HepG2 (cell line): ENCODE results near the gene FAM83D. TPM values are rescaled to one million over a fixed set of nuclear protein-coding genes. Genes with fewer than 3 reads are reported as not detected.

Experiments used
- ARHGAP35 ChIP-seq: sonication (generic); formaldehyde crosslinking; IDR thresholded peaks from 2 replicates; pipeline ENCODE4 v1.9.0; 2022; ENCODE audit warnings: mild to moderate bottlenecking, inconsistent platforms, moderate library complexity, missing genetic modification reagents, borderline replicate concordance
- EP300 ChIP-seq, 3 experiments: sonication (generic) in 1 of 3; formaldehyde crosslinking in 1 of 3; IDR thresholded peaks; 2 replicates each; pipeline versions ENCODE4 v1.5.1 to v1.6.1; 2011 to 2020; ENCODE audit warnings: low read depth in 2 of 3, low read length in 2 of 3, borderline replicate concordance in 1 of 3, improper control_type of control experiment in 1 of 3, mild to moderate bottlenecking in 1 of 3, missing genetic modification reagents in 1 of 3, moderate library complexity in 1 of 3
- HMG20A ChIP-seq: IDR thresholded peaks from 2 replicates; pipeline ENCODE4 v1.6.1; 2016; ENCODE audit warnings: borderline replicate concordance
- HMGXB4 ChIP-seq, 2 experiments: sonication (generic) in 1 of 2; formaldehyde crosslinking in 1 of 2; IDR thresholded peaks; 2 replicates each; pipeline versions ENCODE4 v1.4.0 to v1.6.1; 2018 to 2020; ENCODE audit warnings: missing genetic modification reagents in 2 of 2, borderline replicate concordance in 1 of 2, low read depth in 1 of 2, mild to moderate bottlenecking in 1 of 2, missing biosample characterization in 1 of 2
- HOXA3 ChIP-seq: sonication (generic); formaldehyde crosslinking; IDR thresholded peaks from 2 replicates; pipeline ENCODE4 v1.5.0; 2020; ENCODE audit warnings: missing genetic modification reagents
- IRX3 ChIP-seq: sonication (generic); formaldehyde crosslinking; IDR thresholded peaks from 2 replicates; pipeline ENCODE4 v1.8.1; 2023; ENCODE audit warnings: mild to moderate bottlenecking, low read depth, missing genetic modification reagents, borderline replicate concordance
- MED13 ChIP-seq: sonication (generic); formaldehyde crosslinking; IDR thresholded peaks from 2 replicates; pipeline ENCODE4 v1.5.0; 2020; ENCODE audit warnings: missing genetic modification reagents
- MIER3 ChIP-seq: IDR thresholded peaks from 2 replicates; pipeline ENCODE4 v1.6.1; 2016; ENCODE audit warnings: missing compliant biosample characterization, borderline replicate concordance
- RARA ChIP-seq: IDR thresholded peaks from 2 replicates; pipeline ENCODE4 v1.6.1; 2016; ENCODE audit warnings: missing genetic modification reagents, missing compliant biosample characterization
- SMARCE1 ChIP-seq: fragments of 450-650 bp; IDR thresholded peaks from 2 replicates; pipeline ENCODE4 v1.6.1; 2017; ENCODE audit warnings: borderline replicate concordance
- SOX13 ChIP-seq, 3 experiments: fragments of 450-650 bp in 1 of 3; sonication (generic) in 1 of 3; formaldehyde crosslinking in 1 of 3; IDR thresholded peaks in 2 of 3; conservative IDR thresholded peaks in 1 of 3; 2 replicates each; pipeline versions ENCODE4 v1.5.0 to v1.6.1; 2016 to 2020; ENCODE audit warnings: antibody characterized with exemption in 1 of 3, mild to moderate bottlenecking in 1 of 3, missing compliant biosample characterization in 1 of 3, missing genetic modification reagents in 1 of 3, moderate library complexity in 1 of 3
- SYNCRIP ChIP-seq: fragments of 200-400 bp; formaldehyde crosslinking; IDR thresholded peaks from 2 replicates; pipeline ENCODE4 v1.6.1; 2018; ENCODE audit warnings: mild to moderate bottlenecking, low read depth, low read length; ENCODE audit not compliant: insufficient read depth
- ZBTB42 ChIP-seq: sonication (generic); formaldehyde crosslinking; IDR thresholded peaks from 2 replicates; pipeline ENCODE4 v1.5.0; 2020; ENCODE audit warnings: mild to moderate bottlenecking, missing genetic modification reagents
- ZNF234 ChIP-seq: sonication (generic); formaldehyde crosslinking; conservative IDR thresholded peaks from 2 replicates; pipeline ENCODE4 v1.5.1; 2020; ENCODE audit warnings: mild to moderate bottlenecking, missing genetic modification reagents
- ZNF34 ChIP-seq: sonication (generic); formaldehyde crosslinking; IDR thresholded peaks from 2 replicates; pipeline ENCODE4 v1.4.0; 2020; ENCODE audit warnings: mild to moderate bottlenecking, missing genetic modification reagents, borderline replicate concordance
- ZNF552 ChIP-seq: sonication (generic); formaldehyde crosslinking; IDR thresholded peaks from 2 replicates; pipeline ENCODE4 v1.9.0; 2022; ENCODE audit warnings: missing genetic modification reagents, mild to moderate bottlenecking, borderline replicate concordance
- ZNF746 ChIP-seq: sonication (generic); formaldehyde crosslinking; IDR thresholded peaks from 2 replicates; pipeline ENCODE4 v1.8.0; 2022; ENCODE audit warnings: mild to moderate bottlenecking, missing genetic modification reagents
- polyA plus RNA-seq, 8 experiments: library from polyadenylated mRNA; depleted of rRNA in 3 of 8; stranded (reverse) in 7 of 8; unstranded in 1 of 8; fragments of >200 nt; fragmentation: Illumina TruSeq in 4 of 8; extraction: Trizol in 4 of 8; gene quantifications; 2 replicates each; pipeline versions ENCODE4 v1.2.1 to v1.2.3, GENCODE V29; 2011 to 2016; ENCODE audit warnings: low read depth in 4 of 8, missing spikeins in 1 of 8, mixed read lengths in 1 of 8; ENCODE audit not compliant: insufficient read depth in 1 of 8
- total RNA-seq, 5 experiments: library from RNA; depleted of rRNA; stranded (reverse); fragments of >200 nt; fragmentation: Illumina TruSeq; extraction: Trizol; gene quantifications; 2 replicates each; pipeline ENCODE4 v1.2.3, GENCODE V29; 2016; ENCODE audit warnings: low read depth in 1 of 5
- TF ChIP-seq, protein P1 (sequence below), 2 experiments: sonication (generic) in 1 of 2; formaldehyde crosslinking in 1 of 2; IDR thresholded peaks; 2 replicates each; pipeline versions ENCODE4 v1.6.1 to v1.9.0; 2014 to 2022; ENCODE audit warnings: antibody characterized with exemption in 1 of 2, borderline replicate concordance in 1 of 2, inconsistent platforms in 1 of 2, low read depth in 1 of 2, missing genetic modification reagents in 1 of 2

FAM83D gene
- total and polyA plus RNA-seq, 2 of the 13 experiments (the other 11 are each of a cell fraction or from before 2014, with no cell fraction given), result 51.4 to 64.0 TPM

- TF ChIP-seq, protein P1, sequence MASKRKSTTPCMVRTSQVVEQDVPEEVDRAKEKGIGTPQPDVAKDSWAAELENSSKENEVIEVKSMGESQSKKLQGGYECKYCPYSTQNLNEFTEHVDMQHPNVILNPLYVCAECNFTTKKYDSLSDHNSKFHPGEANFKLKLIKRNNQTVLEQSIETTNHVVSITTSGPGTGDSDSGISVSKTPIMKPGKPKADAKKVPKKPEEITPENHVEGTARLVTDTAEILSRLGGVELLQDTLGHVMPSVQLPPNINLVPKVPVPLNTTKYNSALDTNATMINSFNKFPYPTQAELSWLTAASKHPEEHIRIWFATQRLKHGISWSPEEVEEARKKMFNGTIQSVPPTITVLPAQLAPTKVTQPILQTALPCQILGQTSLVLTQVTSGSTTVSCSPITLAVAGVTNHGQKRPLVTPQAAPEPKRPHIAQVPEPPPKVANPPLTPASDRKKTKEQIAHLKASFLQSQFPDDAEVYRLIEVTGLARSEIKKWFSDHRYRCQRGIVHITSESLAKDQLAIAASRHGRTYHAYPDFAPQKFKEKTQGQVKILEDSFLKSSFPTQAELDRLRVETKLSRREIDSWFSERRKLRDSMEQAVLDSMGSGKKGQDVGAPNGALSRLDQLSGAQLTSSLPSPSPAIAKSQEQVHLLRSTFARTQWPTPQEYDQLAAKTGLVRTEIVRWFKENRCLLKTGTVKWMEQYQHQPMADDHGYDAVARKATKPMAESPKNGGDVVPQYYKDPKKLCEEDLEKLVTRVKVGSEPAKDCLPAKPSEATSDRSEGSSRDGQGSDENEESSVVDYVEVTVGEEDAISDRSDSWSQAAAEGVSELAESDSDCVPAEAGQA (IDR thresholded peaks at IDR 0.05; ENCODE audit: low read depth), result peak; percentile 89
- TF ChIP-seq, protein P1 (CRISPR knock-in tag; IDR thresholded peaks at IDR 0.05; ENCODE audit: borderline replicate concordance), result 0 out of 2 replicates have a peak, but pooled peaks have one; percentile 58
- TF ChIP-seq SMARCE1 (no peak), IRX3 (CRISPR knock-in tag) (peak; percentile 96; the same call in 1 of the 2 replicates), ARHGAP35 (CRISPR knock-in tag) (peak; percentile 77; the same call in 1 of the 2 replicates), ZBTB42 (CRISPR knock-in tag) (peak; percentile 95), RARA (CRISPR knock-in tag) (peak; percentile 69), HMG20A (CRISPR knock-in tag) (peak; percentile 20; the same call in 1 of the 2 replicates), SYNCRIP (no peak), ZNF746 (peak; percentile 79), SOX13 (IDR thresholded peaks at IDR 0.05) (peak; percentile 11; the same call in 1 of the 2 replicates), SOX13 (CRISPR knock-in tag; conservative IDR thresholded peaks at IDR 0.05 in 1 of 2, IDR thresholded peaks at IDR 0.05 in 1 of 2) (peak; percentile 17 to 75; a peak in 2 of 4 replicates), ZNF234 (CRISPR knock-in tag) (peak; percentile 96; the same call in 1 of the 2 replicates), MIER3 (CRISPR knock-in tag) (peak; percentile 55), EP300 (IDR thresholded peaks at IDR 0.05; ENCODE audit: low read depth in 2 of 2, low read length in 2 of 2) (peak in 1 of 2 experiments; percentile 14; a peak in 2 of 4 replicates), EP300 (CRISPR knock-in tag; IDR thresholded peaks at IDR 0.05; ENCODE audit: borderline replicate concordance) (peak; percentile 64; the same call in 1 of the 2 replicates), MED13 (CRISPR knock-in tag) (peak; percentile 48; the same call in 1 of the 2 replicates), HMGXB4 (CRISPR knock-in tag; IDR thresholded peaks at IDR 0.05; ENCODE audit: borderline replicate concordance in 1 of 2, low read depth in 1 of 2) (peak; percentile 95 to 98), ZNF34 (peak; percentile 89; the same call in 1 of the 2 replicates), HOXA3 (peak; percentile 97), ZNF552 (CRISPR knock-in tag) (peak; percentile 97)
Measured at GRCh38 chr20:38962044-38962927, 36.1 kb downstream of the FAM83D start, which contains the start of gene DHX35 (continued).
